ENCODE data around the gene ZBTB47. TPM values are rescaled to one million over a fixed set of nuclear protein-coding genes. Genes with fewer than 3 reads are reported as not detected.

The ZBTB47 gene
- total RNA-seq, 3 donors from 2014 or later, result 18.0 to 61.8 (median 45.2) TPM

DNA sequence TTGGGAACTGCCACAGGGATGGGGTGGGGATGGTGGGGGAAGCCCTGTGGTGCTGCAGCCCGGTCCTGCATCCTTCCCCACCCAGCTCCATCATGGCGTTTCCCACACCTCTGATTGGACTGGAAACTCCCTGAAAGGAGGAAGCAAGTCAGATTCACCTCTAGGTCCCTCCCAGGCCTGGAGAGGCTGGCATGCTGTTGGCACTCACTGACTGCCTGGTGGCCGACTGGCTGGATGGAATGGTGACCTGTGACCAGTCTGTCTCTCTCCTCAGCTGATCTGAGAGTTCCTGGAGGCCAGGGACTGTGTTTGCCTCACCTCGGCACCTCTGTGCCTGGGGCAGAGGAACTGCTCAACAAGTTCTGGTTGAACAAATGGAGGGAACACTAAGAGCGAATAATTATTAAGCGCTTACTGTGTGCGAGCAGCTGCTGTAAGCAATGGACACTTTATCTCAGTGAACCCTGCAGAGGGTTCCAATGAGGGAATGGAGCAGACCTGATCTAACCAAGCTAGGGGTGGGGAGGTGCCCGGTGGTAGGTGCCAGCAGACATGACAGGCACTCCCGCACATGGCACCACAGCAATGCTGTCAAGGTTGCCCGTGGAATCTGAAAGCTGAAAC is 52.6 kb downstream of the ZBTB47 start:
- intact Hi-C loops (cut with DNase I; ENCODE audit: low total_unique reads), result no loop called here
- TF ChIP-seq, protein P1, sequence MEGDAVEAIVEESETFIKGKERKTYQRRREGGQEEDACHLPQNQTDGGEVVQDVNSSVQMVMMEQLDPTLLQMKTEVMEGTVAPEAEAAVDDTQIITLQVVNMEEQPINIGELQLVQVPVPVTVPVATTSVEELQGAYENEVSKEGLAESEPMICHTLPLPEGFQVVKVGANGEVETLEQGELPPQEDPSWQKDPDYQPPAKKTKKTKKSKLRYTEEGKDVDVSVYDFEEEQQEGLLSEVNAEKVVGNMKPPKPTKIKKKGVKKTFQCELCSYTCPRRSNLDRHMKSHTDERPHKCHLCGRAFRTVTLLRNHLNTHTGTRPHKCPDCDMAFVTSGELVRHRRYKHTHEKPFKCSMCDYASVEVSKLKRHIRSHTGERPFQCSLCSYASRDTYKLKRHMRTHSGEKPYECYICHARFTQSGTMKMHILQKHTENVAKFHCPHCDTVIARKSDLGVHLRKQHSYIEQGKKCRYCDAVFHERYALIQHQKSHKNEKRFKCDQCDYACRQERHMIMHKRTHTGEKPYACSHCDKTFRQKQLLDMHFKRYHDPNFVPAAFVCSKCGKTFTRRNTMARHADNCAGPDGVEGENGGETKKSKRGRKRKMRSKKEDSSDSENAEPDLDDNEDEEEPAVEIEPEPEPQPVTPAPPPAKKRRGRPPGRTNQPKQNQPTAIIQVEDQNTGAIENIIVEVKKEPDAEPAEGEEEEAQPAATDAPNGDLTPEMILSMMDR (IDR thresholded peaks at IDR 0.05), result no peak
- no peak for TF ChIP-seq POLR2AphosphoS5 (IDR thresholded peaks at IDR 0.05)
- no peak for TF ChIP-seq POLR2A (IDR thresholded peaks at IDR 0.05)
- Histone ChIP-seq H3K27me3 (no peaks in the 10 kb centered on the region), H3K4me1 (no peaks in the 10 kb centered on the region), H3K27ac (no peak overlapping the region), H3K9me3 (no peaks in the 10 kb centered on the region), H3K4me3 (no peak overlapping the region), H3K36me3 (no peaks in the 10 kb centered on the region)
- DNase-seq (ENCODE audit: low spot score in 2 of 2), result peak in 1 of 2 donors; percentile 22

DNA sequence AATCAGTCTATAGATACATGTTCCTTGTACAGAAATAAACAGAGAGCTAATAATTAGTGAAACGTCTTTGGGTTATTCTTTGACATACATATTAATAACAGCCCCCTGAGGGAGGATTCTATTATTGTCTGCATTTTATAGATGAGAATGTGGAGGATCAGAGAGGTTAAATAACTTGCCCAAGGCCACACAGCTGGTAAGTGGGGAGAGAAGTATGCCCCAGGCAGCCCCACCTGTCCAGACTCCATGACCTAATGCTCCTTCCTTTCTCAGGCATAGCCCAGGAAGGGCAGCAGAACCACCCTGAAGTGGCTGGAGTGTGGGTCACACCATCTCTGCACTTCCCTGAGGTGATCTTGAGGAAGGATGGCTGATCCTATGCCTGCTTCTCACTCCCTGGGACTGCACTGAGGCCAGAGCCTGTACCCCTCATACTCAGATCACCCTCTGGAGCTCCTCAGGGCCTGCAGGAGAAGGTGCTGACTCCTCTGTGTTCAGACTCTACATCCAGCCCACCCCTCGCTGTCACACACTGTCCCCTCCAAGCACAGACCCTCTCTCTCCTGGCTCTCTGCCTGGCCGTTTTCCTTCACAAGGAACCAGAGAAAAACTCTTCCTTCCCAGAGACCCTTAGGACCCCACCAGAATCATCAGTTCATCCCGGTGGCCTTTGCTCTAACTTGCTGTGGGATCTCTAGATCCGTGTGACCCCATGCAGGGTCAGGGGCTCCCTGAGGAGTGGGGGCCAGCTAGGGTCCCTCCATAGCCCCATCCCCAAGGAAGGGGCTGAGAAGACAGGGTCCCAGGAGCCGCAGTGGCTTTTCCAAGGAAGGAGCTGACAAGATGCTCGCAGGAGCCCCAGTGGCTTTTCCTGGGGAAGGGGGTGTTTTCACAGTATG is 53.5 kb downstream of the ZBTB47 start:
- intact Hi-C loops (cut with DNase I; ENCODE audit: low total_unique reads), result no loop called here
- Histone ChIP-seq H3K4me3 (no peak overlapping the region), H3K27ac (no peak overlapping the region), H3K4me1 (no peaks in the 10 kb centered on the region), H3K36me3 (no peaks in the 10 kb centered on the region), H3K27me3 (no peaks in the 10 kb centered on the region), H3K9me3 (no peaks in the 10 kb centered on the region)
- TF ChIP-seq POLR2AphosphoS5 (IDR thresholded peaks at IDR 0.05), result no peak
- TF ChIP-seq, protein P1 (IDR thresholded peaks at IDR 0.05), result no peak
- no peak for TF ChIP-seq POLR2A (IDR thresholded peaks at IDR 0.05)
- peak in 1 of 2 donors; percentile 6 for DNase-seq (ENCODE audit: low spot score in 2 of 2)

DNA sequence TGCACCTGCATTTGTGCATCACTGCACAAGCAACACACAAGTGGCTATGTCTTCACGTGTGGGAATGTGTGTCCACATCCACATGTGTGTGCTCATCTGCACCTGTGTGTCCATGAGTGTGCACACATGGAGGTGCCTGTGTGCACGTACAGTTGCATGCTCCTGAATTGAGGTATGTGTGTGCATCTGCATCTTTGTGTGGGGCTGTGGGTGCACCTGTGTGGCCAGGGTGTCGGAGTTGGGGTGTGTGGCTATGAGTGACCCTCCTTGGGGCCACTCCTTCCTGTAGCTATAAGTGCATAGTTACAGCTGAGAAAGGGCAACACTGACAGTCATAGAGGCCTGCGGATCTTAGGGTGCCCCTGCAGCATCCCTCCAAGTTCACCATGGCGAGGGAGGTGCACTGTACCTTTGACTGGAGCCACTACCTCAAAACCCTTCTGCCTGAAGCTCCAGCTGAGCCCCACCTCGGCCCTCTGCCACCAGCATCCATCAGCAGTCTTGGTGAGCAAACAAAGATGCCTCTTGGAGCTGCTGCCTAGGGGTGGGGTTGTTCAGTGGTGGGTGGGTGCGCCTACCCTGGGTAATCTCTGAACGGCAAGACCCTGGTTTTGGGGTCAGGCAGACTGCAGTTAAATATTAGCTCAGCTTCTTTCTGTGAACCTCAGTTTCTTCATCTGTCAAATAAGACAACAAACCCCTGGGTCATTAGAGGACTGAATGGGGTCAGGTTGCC is 54.3 kb downstream of the ZBTB47 start:
- intact Hi-C loops (cut with DNase I; ENCODE audit: low total_unique reads), result no loop called here

DNA sequence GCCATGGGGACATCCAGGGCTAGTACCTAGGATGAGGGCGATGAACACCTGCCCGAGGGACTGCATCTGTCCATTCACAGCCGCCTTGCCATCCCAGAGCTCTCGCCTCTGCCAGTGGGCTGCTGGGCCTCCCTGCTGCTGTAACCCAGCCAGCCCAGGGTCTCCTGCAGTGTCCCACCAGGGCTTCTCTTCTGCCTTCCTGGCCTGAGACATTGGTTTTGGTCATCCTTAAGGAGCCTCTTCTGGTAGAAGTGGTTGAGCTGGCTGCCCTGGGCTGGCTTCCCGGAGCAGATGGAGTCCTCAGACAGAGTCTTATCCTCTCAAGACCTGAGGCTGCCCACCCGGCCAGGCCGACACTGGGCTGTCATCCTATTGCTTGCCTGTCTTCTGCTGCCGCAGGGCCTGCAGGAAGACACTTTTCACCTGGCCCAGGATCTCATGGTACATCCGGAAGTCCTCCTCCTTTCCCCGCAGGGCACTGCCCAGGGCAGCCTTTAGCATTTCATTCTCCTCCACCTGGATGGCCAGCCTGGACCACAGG is 55.2 kb downstream of the ZBTB47 start:
- H3K4me3 ChIP-seq, result no peak overlapping the region
- no peaks in the 10 kb centered on the region for H3K27me3 ChIP-seq
- H3K4me1 ChIP-seq, result no peaks in the 10 kb centered on the region
- no peak overlapping the region for H3K27ac ChIP-seq
- H3K9me3 ChIP-seq, result no peaks in the 10 kb centered on the region
- intact Hi-C loops (cut with DNase I; ENCODE audit: low total_unique reads), result no loop called here
- DNase-seq (ENCODE audit: low spot score in 2 of 2), result peak in 1 of 2 donors; percentile 42
- TF ChIP-seq, protein P1 (IDR thresholded peaks at IDR 0.05), result no peak
- no peak for TF ChIP-seq POLR2A (IDR thresholded peaks at IDR 0.05)
- TF ChIP-seq POLR2AphosphoS5 (IDR thresholded peaks at IDR 0.05), result no peak
- H3K36me3 ChIP-seq, result no peaks in the 10 kb centered on the region

More for the DNA sequence above, 54.3 kb downstream of the ZBTB47 start:
- TF ChIP-seq, protein P1 (IDR thresholded peaks at IDR 0.05), result no peak
- TF ChIP-seq POLR2AphosphoS5 (IDR thresholded peaks at IDR 0.05) (no peak), POLR2A (IDR thresholded peaks at IDR 0.05) (no peak)
- H3K9me3 ChIP-seq, result no peaks in the 10 kb centered on the region
- peak in 1 of 2 donors; percentile 9 for DNase-seq (ENCODE audit: low spot score in 2 of 2)
- no peaks in the 10 kb centered on the region for H3K27me3 ChIP-seq
- H3K27ac ChIP-seq, result no peak overlapping the region
- no peak overlapping the region for H3K4me3 ChIP-seq
- H3K36me3 ChIP-seq, result no peaks in the 10 kb centered on the region
- H3K4me1 ChIP-seq, result no peaks in the 10 kb centered on the region
